AG04449 (cell line): ENCODE data around the gene COX7A2L.

ENCODE experiments used
- CTCF ChIA-PET: fragments of 350-600 bp; formaldehyde crosslinking; extraction: SDS; loops from one replicate; lab custom pipeline; 2021; ENCODE audit warnings: antibody characterized with exemption; lab: Yijun Ruan, JAX
- POLR2A ChIA-PET: fragments of 400-600, 350-600 bp; formaldehyde crosslinking; extraction: SDS; loops from one replicate; lab custom pipeline; 2020; ENCODE audit warnings: antibody characterized with exemption, inconsistent platforms; lab: Yijun Ruan, JAX
- DNase-seq: peaks from one replicate; pipeline ENCODE4 v3.0.0-alpha.2; 2010; ENCODE audit warnings: low read depth, low spot score
- H3K4me3 ChIP-seq: 2 replicates; pipeline ENCODE4 v1.5.1; 2011; ENCODE audit warnings: low read depth, mild to moderate bottlenecking, control low read depth, low read length
- TF ChIP-seq, protein P1 (sequence below): IDR thresholded peaks from one replicate; pipeline ENCODE4 v1.5.1; 2011; ENCODE audit warnings: mild to moderate bottlenecking, moderate library complexity, low read length, control low read depth, inconsistent platforms; ENCODE audit not compliant: insufficient read depth; ENCODE audit errors: missing control alignments

Gene COX7A2L

GRCh38 chr2:42340938-42341636, 19.9 kb downstream of the COX7A2L start:
- H3K4me3 ChIP-seq, result no peak overlapping the region
- CTCF ChIA-PET, result interaction anchor here (1.0 to 4.5 kb wide), 4 partner anchors 13 to 255 kb away, joined by 3 to 26 read pairs (median 12); no protein-coding TSS in a partner anchor
- TF ChIP-seq, protein P1, sequence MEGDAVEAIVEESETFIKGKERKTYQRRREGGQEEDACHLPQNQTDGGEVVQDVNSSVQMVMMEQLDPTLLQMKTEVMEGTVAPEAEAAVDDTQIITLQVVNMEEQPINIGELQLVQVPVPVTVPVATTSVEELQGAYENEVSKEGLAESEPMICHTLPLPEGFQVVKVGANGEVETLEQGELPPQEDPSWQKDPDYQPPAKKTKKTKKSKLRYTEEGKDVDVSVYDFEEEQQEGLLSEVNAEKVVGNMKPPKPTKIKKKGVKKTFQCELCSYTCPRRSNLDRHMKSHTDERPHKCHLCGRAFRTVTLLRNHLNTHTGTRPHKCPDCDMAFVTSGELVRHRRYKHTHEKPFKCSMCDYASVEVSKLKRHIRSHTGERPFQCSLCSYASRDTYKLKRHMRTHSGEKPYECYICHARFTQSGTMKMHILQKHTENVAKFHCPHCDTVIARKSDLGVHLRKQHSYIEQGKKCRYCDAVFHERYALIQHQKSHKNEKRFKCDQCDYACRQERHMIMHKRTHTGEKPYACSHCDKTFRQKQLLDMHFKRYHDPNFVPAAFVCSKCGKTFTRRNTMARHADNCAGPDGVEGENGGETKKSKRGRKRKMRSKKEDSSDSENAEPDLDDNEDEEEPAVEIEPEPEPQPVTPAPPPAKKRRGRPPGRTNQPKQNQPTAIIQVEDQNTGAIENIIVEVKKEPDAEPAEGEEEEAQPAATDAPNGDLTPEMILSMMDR, result no peak
- DNase-seq, result no peak
- POLR2A ChIA-PET, result no interaction called here

DNA sequence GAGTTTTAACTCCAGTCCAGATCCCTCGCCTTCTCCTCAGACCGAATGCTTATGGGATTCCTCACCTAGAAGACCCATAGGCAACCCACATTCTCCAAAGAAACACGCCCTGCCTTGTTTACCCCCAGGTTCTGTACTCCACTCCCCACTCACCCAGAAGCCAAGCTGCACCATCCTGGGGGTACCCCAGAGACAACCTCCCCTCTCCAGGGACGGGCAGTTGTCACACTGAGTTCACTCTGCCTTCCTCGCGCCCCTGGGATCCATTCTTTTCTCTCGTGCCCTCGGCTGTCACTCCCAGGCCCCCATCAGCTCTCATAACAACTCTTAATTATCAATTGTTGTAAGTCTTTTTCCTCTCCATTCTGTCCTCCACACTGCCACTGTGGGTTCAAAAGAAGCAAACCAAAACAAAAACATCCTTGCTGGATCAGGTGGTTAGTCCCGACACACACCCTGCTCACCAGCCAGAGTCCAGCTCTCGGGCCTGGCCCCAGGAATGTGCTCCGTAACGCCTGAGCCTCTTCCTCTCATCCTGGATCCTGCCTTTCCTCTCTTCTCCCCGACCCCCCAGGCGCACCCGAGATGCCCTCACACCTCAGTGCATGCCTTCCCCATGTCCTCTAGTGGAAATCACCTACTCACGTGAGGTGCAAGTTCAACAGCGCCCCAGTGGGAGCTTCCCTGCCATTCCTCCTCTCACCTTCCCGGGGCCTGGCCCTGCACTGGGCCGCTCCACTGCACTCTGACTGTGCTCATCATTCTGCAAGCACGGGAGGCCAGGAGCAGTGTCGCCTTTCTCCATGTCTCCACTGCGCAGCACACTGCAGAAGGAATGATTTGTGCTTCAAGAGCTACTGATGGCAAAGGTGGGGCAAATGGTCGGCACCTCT, 20.7 kb downstream of the COX7A2L start:
- no peak overlapping the region for H3K4me3 ChIP-seq
- DNase-seq, result no peak
- TF ChIP-seq, protein P1, result no peak
- POLR2A ChIA-PET, result no interaction called here
- CTCF ChIA-PET, result interaction anchor here (4.5 kb wide), 1 partner anchor 12 kb away, joined by 26 read pairs; no protein-coding TSS in a partner anchor

DNA sequence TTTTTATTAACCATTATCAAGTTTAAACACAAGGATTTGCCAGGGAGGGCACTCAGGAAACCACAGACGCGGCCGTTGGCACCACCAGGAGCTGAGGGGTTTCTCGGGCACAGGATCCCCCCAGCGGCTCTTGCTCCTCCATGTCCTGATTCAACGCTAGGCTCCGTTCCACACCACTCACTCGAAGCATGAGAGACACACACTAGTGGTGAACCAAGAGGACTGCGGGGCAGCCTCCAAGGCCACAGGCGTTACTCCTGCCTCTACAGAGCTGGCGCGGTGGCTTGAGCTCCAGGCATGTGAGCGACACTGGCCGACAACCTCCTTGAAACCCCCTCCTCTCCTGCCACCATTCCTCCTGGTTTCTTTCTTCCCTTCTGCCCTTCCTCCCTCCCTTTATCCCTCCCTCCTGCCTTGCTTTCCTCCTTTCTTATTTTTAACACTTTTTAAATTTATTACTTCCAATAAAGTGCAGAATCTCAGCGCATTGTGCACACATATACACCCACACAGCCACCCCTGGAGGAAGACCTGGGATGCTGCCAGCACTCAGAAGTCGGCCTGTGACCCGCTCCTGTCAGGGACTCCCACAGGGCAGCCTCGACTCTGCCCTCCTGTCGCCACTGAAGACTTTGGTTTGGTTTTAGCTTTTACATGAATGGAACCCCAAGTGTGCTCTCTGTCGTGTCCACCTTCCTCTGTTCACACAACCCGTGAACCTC, 21.7 kb downstream of the COX7A2L start:
- ChIA-PET POLR2A (no interaction called here), CTCF (interaction anchor here (2.2 kb wide), 1 partner anchor 10 kb away, joined by 7 read pairs; no protein-coding TSS in a partner anchor)
- no peak for DNase-seq
- TF ChIP-seq, protein P1, result no peak
- H3K4me3 ChIP-seq, result no peak overlapping the region

GRCh38 chr2:42338567-42339190, 22.3 kb downstream of the COX7A2L start:
- CTCF ChIA-PET, result interaction anchor here (2.2 kb wide), 1 partner anchor 10 kb away, joined by 7 read pairs; no protein-coding TSS in a partner anchor
- no peak for DNase-seq

GRCh38 chr2:42337846-42338566, 23.0 kb downstream of the COX7A2L start:
- POLR2A ChIA-PET, result no interaction called here
- H3K4me3 ChIP-seq, result no peak overlapping the region
- CTCF ChIA-PET, result interaction anchor here (1.0 to 2.2 kb wide), 2 partner anchors 9 to 142 kb away, joined by 3 to 7 read pairs; no protein-coding TSS in a partner anchor
- TF ChIP-seq, protein P1, result no peak
- no peak for DNase-seq

More at GRCh38 chr2:42338567-42339190, 22.3 kb downstream of the COX7A2L start:
- TF ChIP-seq, protein P1, result no peak
- POLR2A ChIA-PET, result no interaction called here
- no peak overlapping the region for H3K4me3 ChIP-seq
